H4 (cell line): Measurements from ENCODE around the gene N4BP3. TPM values are rescaled to one million over a fixed set of nuclear protein-coding genes. Genes with fewer than 3 reads are reported as not detected.
A peak's percentile ranks its signal among the peaks of the same experiment; 100 is the strongest.
"Not testable (repeated sequence)": the region's sequence is repeated elsewhere in the genome, so short reads cannot be mapped to it uniquely, and the experiment has no call there.

Experiments
- DNase-seq: peaks from one replicate; pipeline ENCODE4 v3.0.0-alpha.2; 2015; ENCODE audit warnings: low spot score
- total RNA-seq: library from RNA; depleted of rRNA; stranded (reverse); fragments of >200 nt; shearing (Covaris generic); gene quantifications from 2 replicates; pipeline ENCODE4 v1.2.3, GENCODE V29; 2014

N4BP3 gene
- total RNA-seq, 1 experiment from 2014 or later, result 0.25 TPM

DNA sequence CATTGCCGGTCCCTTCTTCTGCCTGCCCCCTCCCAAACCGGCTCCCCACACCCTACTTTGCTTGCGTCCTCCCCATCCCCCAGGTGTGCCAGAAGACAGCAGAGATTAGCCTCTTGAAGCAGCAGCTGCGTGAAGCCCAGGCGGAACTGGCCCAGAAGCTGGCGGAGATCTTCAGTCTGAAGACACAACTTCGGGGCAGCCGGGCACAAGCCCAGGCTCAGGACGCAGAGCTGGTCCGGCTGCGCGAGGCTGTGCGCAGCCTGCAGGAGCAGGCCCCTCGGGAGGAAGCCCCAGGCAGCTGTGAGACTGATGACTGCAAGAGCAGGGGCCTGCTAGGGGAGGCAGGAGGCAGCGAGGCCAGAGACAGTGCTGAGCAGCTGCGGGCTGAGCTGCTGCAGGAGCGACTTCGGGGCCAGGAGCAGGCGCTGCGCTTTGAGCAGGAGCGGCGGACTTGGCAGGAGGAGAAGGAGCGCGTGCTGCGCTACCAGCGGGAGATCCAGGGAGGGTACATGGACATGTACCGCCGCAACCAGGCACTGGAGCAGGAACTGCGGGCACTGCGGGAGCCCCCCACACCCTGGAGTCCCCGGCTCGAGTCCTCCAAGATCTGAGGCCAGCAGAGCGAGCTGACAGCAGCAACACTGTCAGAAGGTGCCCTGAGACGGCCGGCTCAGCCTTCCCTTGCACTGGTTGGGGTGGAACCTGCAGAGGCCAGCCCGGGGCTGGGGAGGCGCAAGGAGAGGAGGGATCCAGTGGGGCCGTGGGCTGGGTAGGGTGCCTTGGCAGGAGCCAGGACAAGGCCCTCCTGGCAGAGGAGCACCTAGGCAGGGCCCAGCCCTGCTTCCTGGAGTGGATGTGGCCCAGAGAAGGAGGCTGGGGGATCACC, 8.3 kb downstream of the N4BP3 start:
- DNase-seq, result no peak

DNA sequence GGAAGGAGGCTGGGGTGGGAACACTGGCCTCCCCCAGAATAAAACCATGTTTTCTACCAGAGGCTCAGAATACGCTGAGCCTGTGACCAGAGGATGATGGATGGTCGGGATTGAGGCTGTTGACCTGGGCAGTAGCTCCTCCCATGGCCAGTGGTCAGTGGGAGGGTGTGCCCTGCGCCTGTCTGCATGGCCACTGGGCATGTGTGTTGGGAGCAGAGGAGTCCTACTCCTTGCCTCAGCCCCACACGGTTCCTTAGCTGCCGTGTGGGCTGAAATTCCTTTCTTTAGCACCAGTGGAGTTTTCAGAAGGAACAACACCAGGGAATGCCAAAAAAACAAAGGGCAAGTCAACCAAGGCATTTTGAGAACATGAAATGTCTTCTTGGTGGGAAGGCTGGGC, 9.0 kb downstream of the N4BP3 start:
- DNase-seq, result no peak

DNA sequence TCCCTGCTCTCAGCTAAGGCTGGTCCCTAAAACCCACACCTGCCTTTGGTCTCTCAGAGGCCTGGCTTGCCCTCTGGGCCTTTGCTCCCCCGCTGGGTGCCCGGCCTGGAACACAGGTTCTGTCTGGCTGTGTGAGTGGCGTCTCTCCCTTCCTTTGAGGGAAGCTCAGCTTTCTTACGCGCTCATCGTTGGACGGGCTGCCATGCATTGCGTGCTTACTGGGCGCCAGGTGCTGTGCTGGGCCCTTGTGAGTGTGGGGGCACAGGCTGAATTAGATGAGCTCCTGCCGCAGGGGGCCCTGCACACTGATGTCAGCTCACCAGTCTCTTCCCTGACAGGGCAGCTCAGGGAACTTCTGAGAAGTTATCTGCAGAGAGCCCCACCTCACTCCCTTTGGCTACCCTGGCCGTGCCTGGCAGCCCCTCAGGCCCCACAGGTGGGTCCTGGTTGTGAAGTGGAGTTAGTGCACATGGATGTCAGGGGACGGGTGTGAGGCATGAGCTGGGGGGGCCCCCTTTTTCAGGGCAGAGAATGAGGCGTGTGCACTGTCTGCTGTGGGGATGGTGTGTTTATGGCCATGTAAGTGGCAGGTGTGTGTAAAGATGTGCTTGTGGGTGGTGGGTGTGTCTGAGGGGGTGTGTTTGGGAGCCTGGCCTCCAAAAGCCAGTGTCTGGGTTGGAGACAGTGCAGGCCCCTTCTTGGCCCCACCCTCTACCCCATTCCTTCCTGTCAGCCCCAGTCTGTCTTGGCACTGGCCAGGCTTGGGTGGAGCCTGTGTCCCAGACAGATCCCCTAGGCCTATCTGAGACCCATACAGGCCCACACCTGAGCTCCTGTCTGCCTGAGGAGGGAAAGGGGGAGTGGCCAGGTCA, 10.0 kb downstream of the N4BP3 start:
- DNase-seq, result no peak

DNA sequence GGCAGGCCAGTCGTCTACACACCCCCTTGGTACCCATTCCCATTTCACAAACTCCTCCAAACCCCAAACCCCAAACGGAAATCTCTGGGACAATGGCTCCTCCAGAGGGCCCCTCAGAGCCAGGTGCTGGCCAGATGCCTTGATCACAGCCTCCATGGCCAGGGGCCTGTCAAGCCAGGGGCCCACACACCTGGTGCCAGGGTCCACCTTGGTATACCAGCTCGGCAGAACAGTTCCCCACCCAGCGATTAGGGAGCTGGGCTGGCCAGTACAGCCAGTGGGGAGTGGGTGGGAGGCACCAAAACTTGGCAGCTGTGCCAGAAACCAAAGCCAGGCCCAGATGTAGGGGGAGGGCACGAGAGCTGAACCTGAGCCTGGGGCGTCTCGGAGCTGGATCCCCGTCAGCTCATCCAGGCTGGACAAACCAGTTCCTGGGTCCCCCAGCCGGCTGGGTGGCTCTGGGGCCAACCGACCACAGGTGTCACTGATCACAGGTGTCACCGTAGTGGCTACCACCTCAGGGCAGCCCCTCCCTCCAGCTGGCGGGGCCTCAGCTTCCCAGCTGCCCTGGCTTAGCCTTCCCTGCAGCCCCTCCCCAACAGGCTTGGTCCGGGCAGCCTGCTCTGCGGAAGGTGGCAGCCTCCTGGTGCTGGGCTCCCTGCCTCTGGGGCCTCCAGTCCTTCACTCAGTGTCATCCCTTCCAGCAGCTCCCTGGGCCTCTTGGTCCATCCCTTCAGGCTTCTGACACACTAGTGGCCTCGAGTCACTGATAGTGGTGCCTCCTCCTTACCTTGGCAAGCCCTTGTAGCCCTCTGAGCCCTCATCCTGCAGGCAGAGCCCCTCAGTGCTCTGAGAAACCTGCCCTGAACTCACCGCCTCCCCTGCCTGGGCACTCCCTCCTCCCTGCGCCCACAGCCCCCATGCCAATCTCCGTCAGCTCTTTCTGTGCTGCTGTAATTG, 10.9 kb downstream of the N4BP3 start:
- DNase-seq, result no peak

DNA sequence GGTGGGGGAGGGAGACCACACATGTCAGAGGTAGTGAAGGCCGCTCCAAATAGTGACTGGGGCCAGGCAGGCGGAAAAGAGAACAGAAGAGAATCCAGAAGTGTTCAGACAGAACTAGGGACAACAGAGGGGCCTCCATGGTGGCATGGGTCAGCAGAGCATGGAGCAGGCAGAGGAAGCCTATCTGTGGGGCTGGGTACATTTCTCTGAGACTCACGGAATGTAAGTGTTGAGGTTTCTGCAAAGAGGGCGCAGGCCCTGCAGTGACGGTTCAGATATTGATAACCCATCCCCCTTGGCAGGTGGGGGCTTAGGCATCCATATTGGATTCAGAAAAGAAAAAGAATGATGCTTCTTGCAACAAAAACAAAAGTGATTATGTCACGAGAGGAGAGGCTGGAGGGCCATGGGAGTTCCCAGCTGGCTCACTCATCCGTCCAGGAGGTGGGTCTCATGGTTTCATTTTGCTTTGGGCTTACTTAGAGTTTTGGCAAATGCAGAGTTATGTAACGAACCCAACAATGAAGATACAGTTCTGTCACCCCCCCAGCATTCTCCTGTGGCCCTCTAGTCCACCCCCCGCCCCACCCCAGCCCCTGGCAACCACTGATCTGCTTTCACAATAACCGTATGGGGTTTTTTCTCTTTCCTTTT, 12.0 kb downstream of the N4BP3 start:
- no peak for DNase-seq

DNA sequence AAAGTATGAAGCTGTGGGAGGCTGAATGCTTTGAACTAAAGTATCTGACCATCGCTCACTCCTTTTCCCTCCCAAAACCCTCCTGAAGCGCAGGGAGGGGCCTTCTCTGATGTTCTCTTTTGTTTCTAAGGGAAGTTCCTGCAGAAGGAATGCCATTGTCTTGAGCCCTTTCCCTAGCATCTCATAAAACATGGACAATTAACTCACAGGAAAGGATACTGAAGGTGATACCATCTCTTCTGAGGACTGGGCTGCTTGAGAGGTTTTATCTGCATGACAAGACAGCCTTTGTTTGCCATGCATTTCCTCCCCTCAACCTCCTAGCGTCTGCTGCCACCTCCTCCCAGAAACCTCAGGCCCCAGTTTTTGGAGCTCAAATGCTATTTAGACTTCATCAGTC, 13.2 kb downstream of the N4BP3 start:
- no peak for DNase-seq

DNA sequence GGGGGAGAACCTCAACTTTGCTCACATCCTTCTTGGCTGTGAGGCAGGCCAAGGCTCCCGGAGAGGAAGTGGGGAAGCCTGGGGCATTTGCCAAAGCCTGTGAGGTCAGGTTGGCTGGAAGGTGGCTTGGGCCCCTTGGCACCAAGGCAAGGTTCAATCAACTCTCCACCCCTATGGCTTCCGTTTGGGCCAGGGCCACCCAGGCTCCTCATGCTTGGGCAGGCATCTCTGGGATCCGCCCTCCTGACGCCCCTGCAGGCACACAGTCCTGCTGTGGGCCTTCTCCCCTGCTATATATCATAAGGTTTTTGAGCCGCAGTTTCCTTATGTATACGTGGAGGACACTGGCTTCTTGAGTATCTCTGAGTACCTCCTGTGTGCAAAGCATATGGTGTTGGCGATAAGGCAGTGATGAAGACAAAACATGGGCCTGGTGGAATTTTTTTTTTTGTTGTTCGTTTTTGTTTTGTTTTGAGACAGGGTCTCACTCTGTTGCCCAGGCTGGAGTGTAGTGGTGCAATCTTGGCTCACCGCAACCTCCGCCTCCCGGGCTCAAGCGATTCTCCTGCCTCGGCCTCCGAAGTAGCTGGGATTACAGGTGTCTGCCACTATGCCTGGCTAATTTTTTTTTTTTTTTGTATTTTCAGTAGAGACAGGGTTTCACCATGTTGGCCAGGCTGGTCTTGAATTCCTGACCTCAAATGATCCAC, 14.1 kb downstream of the N4BP3 start:
- DNase-seq, result not testable (repeated sequence)

DNA sequence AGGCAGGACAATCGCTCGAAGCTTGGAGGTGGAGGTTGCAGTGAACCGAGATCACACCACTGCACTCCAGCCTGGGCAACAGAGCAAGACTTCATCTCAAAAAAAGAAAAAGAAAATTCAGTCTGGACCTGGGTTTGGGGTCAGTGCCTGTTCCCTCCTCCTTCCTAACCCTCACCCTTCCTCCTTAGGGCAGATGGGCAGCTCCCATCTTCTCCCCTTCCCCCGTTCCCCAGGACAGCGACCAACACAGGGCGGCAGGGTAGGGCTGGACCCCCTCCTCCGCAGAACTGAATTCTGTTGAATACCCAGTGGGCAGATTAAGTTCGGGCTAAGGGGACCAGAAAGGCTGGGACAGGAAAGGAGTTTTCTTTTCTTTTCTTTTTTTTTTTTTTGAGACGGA, 16.0 kb downstream of the N4BP3 start:
- DNase-seq, result no peak

DNA sequence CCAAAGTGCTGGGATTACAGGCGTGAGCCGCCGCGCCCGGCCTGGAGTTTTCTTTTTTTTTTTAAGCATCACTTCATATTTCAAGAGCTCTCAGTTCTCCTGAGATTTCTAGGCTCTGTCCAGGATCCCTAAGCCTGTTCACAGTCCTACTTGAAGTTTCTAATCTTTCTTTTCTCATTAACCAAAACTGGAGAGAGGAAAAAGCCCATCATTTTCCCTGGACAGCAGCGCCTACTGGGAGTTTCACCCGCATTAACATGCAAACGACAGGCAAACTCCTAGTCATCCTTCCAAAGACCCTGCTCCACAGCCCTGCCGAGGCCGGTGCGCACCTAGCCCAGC, 16.9 kb downstream of the N4BP3 start:
- not testable (repeated sequence) for DNase-seq

DNA sequence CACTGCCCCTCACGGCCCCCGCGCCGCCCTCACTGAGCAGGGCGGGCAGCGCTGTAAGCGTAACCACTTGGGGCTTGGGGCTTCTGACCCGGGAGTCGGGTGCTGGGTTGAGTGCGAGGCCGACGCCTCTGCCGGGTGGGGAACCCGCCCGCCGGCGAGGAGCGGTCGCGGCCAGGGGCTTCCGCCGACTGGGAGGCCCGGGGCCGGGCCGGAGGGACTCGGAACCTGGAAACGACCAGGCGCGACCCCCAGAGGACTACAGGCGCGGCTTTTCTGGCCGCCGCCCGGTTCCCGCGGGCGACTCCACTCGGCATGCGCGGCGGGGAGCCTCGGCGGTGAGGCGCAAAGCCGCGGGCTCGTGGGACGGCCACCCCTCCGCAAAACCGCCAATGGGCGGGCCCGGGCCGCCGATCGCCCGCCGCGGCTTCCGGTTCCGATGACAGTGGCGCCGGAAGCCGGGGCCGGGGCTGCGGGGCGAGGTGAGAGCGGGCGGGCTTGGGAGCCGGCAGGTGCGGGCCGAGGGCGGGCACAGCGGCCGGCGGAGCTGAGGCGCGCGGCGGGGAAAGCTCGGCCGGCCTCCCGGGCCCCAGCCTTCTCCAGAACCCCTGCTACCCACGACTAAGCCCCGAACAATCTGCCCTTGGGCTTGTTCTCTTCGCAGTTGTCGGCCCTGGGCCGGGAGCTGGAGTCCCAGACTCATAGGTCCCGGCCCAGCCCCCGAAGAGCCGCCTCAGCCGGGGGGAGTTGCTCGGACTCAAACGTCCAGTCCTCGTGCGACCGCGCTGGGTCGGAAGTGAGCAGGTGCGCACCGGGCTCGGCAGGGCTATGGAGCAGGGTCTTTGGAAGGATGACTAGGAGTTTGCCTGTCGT, 17.5 kb downstream of the N4BP3 start, which contains the start of gene RMND5B:
Gene RMND5B (plus strand): TSS at position 439 of the 870 bp plus-strand sequence. CDS start 7,106 bp downstream, outside the sequence.
- peak; percentile 70 for DNase-seq

DNA sequence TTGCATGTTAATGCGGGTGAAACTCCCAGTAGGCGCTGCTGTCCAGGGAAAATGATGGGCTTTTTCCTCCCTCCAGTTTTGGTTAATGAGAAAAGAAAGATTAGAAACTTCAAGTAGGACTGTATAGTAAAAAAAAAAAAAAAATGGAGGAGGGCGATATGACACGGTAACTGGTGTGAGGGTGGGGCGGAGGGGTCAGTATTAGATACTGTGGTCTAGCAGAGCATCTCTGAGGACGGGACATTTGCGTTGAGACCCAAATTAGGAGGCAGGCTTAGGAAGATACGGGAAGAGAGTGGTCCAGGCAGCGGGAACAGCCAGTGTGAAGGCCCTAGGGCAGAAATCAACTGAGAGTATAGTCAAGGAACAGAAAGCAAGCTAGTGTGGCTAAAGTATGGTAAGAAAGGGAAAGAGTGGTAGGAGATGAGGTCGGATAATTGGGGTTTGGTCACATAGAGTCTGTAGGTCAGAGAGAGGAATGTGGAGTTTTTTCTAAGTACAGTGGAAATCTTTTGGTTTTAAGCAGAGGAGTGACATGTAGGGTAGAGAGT, 18.2 kb downstream of the N4BP3 start:
- no peak for DNase-seq

DNA sequence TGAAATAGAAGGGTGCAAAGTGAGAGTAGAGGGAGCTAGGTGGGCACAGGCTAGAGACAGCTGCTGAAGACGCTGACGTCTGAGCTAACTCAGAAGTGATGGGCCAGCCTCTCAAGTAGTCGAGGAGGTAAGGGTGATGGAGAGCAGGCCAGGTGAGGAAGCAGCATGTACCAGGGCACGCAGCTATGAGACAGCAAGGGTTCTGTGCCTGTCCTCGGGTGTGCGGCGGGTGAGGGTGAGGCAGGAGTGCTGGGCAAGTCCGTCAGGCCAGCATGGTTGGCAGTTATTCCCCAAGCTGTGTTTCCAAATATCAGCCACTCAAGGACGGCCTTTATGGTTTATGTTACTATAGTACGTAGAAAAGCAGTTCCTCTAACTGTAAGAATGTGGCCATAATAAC, 23.7 kb downstream of the N4BP3 start:
- no peak for DNase-seq

DNA sequence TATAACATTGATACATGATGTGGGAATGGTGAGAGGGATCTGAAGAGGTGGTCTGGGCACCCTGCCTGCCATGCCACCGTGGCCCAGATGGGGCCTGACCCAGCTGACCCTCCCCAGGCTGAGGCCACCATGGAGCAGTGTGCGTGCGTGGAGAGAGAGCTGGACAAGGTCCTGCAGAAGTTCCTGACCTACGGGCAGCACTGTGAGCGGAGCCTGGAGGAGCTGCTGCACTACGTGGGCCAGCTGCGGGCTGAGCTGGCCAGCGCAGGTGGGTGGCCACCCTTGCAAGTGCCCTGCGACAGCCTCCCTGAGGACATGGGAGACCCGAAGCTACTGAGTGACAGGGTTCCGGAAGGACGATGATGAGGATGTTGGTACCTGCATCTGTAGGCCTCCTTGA, 24.7 kb downstream of the N4BP3 start:
- DNase-seq, result no peak

DNA sequence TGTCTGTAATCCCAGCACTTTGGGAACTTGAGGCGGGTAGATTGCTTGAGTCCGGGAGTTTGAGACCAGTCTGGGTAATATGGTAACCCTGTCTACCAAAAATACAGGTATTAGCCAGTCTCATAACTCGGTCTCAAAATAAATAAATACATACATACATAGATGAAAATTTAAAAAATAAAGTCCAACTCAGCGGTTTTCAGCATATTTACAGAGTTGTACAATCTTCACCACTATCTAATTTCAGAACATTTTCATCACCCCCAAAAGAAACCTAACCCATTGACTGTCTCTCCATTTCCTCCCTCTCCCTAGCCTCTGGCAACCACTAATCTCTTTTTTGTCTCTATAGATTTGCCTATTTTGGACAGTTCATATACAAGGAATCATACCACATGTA, 28.2 kb downstream of the N4BP3 start:
- DNase-seq, result no peak

DNA sequence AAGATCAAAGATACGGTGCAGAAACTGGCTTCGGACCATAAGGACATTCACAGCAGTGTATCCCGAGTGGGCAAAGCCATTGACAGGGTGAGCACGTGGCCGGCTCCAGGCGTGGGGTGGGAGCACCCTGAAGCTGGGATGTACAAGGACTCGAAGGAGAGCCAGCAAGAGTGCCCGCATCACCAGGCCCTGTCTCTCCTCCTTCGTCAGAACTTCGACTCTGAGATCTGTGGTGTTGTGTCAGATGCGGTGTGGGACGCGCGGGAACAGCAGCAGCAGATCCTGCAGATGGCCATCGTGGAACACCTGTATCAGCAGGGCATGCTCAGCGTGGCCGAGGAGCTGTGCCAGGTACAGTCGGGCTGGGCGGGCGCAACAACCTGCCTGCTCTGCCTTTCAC, 29.3 kb downstream of the N4BP3 start:
- DNase-seq, result no peak

DNA sequence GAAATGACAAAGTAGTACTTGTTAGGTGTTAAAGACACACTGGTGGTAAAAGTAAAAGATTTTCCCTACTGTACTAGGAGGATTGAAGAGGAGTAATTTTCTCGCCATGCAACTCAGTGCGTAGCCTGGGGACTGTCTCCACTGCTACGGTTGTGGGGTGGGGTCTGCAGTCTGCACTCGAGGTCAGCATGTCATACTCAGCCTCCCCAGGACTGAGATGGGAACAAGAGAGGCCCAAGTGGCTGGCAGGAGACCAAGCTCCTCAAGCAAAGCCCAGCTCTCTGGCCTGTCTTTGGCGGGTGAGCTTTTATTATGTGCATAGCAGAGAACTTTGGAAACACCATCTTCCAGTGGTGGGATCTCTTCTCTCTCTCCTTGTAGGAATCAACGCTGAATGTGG, 29.9 kb downstream of the N4BP3 start:
- no peak for DNase-seq

DNA sequence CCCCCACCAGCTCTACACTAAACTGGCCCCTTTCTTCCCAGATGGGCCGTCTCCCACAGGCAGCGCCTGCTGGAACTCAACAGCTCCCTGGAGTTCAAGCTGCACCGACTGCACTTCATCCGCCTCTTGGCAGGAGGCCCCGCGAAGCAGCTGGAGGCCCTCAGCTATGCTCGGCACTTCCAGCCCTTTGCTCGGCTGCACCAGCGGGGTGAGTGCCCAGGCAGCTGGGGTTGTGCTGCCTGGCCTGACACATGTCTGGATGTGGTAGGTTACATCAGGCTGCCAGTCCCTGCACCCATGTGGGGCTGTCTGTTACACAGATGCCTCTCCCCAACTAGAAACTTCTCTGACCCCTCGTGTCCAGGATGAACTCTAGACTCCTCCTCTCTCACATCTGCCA, 30.6 kb downstream of the N4BP3 start:
- DNase-seq, result no peak

DNA sequence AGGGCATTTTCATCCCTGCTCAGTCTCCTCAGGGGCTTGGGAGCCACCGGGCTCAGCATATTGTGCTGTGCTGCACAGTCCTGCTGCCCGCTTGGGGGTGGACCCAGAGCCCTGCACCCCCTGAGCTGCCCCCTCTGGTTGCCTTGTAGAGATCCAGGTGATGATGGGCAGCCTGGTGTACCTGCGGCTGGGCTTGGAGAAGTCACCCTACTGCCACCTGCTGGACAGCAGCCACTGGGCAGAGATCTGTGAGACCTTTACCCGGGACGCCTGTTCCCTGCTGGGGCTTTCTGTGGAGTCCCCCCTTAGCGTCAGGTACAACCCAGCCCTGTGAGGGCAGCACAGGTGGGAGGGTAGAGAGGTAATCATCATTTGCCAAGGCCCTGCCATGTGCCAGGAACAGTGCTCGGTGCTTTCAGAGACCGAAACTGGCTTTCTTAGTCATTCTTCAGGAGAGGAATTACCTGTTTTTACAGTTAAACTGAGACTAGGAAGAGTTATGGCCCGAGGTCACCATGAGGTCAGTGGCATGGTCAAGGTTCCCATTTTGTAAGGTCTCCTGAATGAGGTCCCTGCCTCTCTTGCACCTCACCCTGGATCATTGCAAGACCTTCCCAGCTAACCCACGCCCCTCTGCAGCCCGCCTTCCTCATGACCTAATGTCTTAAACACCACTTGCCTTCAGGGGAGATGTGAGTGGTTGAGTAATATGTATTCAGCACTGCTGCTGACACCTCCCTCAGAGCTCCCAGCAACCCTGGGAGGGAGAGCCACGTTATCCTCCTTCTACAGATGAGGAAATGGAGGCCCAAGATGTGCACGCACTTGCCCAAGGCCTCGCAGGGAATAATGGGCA, 32.9 kb downstream of the N4BP3 start:
- DNase-seq, result peak; percentile 72
